ENCODE data around the gene ARHGAP12.

Gene ARHGAP12

GRCh38 chr10:31923389-31923788 lies 5.2 kb downstream of the ARHGAP12 start:
- H3K36me3 ChIP-seq (ENCODE audit: insufficient read depth, low read length) = peaks cover 4% of the 10 kb centered on the region; the same call in 1 of the 2 replicates
- TF ChIP-seq FOXP2 (optimal IDR thresholded peaks at IDR 0.05; ENCODE audit: control extremely low read depth, extremely low read length, insufficient read depth) (no peak), POLR2AphosphoS5 (IDR thresholded peaks at IDR 0.05; ENCODE audit: borderline replicate concordance, low read depth, low read length) (no peak), EZH2 (IDR thresholded peaks at IDR 0.05) (no peak)
- no peak overlapping the region for H3K27ac ChIP-seq
- DNase-seq (ENCODE audit: low read depth, low spot score) = no peak
- H3K9me3 ChIP-seq (ENCODE audit: low read depth, low read length) = no peaks in the 10 kb centered on the region
- no peak overlapping the region for H3K4me3 ChIP-seq
- no peak overlapping the region for H3K9ac ChIP-seq (ENCODE audit: insufficient read length)

- peaks cover 4% of the 10 kb centered on the region; the same call in 1 of the 2 replicates for H3K36me3 ChIP-seq (ENCODE audit: insufficient read depth, low read length)
- H3K9me3 ChIP-seq (ENCODE audit: low read depth, low read length) = no peaks in the 10 kb centered on the region
- H3K27ac ChIP-seq = no peak overlapping the region
- H3K9ac ChIP-seq (ENCODE audit: insufficient read length) = no peak overlapping the region
- TF ChIP-seq EZH2 (IDR thresholded peaks at IDR 0.05) (no peak), FOXP2 (optimal IDR thresholded peaks at IDR 0.05; ENCODE audit: control extremely low read depth, extremely low read length, insufficient read depth) (no peak), POLR2AphosphoS5 (IDR thresholded peaks at IDR 0.05; ENCODE audit: borderline replicate concordance, low read depth, low read length) (no peak)
- H3K4me3 ChIP-seq = no peak overlapping the region
- no peak for DNase-seq (ENCODE audit: low read depth, low spot score)
Observed at GRCh38 chr10:31921031-31921430, 7.6 kb downstream of the ARHGAP12 start.

DNA sequence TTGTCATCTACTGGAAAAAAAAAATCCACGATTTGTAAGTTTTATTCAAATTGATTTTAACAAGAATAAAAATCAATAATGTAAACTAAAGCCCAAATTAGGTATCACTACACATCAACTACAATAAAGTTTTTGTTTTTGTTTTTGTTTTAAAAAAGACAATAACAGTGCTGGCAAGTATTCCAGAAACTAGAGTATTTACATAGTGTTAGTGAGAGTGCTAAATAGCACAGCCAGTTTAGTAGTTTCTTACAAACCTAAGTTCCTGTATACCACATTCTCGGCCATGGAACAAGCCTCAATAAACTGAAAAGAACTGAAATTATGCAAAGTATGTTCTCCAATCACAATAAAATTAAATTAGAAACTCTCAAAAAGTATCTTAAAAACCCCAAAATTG lies 8.1 kb downstream of the ARHGAP12 start:
- DNase-seq (ENCODE audit: low read depth, low spot score) = no peak
- Histone ChIP-seq H3K27ac (no peak overlapping the region), H3K4me3 (no peak overlapping the region), H3K9ac (ENCODE audit: insufficient read length) (no peak overlapping the region), H3K9me3 (ENCODE audit: low read depth, low read length) (no peaks in the 10 kb centered on the region), H3K36me3 (ENCODE audit: insufficient read depth, low read length) (peaks cover 4% of the 10 kb centered on the region; the same call in 1 of the 2 replicates)
- TF ChIP-seq EZH2 (IDR thresholded peaks at IDR 0.05) (no peak), FOXP2 (optimal IDR thresholded peaks at IDR 0.05; ENCODE audit: control extremely low read depth, extremely low read length, insufficient read depth) (no peak), POLR2AphosphoS5 (IDR thresholded peaks at IDR 0.05; ENCODE audit: borderline replicate concordance, low read depth, low read length) (no peak)

- Histone ChIP-seq H3K27ac (no peak overlapping the region), H3K36me3 (ENCODE audit: insufficient read depth, low read length) (peaks cover 4% of the 10 kb centered on the region; the same call in 1 of the 2 replicates), H3K9ac (ENCODE audit: insufficient read length) (no peak overlapping the region), H3K4me3 (no peak overlapping the region), H3K9me3 (ENCODE audit: low read depth, low read length) (no peaks in the 10 kb centered on the region)
- TF ChIP-seq FOXP2 (optimal IDR thresholded peaks at IDR 0.05; ENCODE audit: control extremely low read depth, extremely low read length, insufficient read depth) (no peak), POLR2AphosphoS5 (IDR thresholded peaks at IDR 0.05; ENCODE audit: borderline replicate concordance, low read depth, low read length) (no peak), EZH2 (IDR thresholded peaks at IDR 0.05) (no peak)
- DNase-seq (ENCODE audit: low read depth, low spot score) = no peak
Observed at GRCh38 chr10:31918671-31919409, 9.8 kb downstream of the ARHGAP12 start.

DNA sequence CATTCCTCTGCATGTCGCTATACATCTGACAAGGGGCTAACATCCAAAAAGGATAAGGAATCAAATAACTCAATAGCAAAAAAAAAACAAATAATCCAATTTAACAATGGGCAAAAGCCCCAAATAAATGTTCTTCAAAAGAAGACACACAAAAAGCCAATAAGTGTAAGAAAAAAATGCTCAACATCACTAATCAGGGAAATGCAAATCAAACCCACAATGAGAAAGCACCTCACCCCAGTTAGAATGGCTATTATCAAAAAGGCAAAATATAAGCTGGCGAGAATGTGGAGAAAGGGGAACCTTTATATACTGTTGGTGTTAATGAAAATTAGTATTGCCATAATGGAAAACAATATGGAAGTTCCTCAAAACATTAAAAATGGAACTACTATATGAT lies 14.3 kb downstream of the ARHGAP12 start:
- Histone ChIP-seq H3K9me3 (ENCODE audit: low read depth, low read length) (no peaks in the 10 kb centered on the region), H3K27ac (no peak overlapping the region), H3K4me3 (no peak overlapping the region), H3K36me3 (ENCODE audit: insufficient read depth, low read length) (no peaks in the 10 kb centered on the region), H3K9ac (ENCODE audit: insufficient read length) (no peak overlapping the region)
- DNase-seq (ENCODE audit: low read depth, low spot score) = no peak
- TF ChIP-seq POLR2AphosphoS5 (IDR thresholded peaks at IDR 0.05; ENCODE audit: borderline replicate concordance, low read depth, low read length) (no peak), FOXP2 (optimal IDR thresholded peaks at IDR 0.05; ENCODE audit: control extremely low read depth, extremely low read length, insufficient read depth) (no peak), EZH2 (IDR thresholded peaks at IDR 0.05) (no peak)

DNA sequence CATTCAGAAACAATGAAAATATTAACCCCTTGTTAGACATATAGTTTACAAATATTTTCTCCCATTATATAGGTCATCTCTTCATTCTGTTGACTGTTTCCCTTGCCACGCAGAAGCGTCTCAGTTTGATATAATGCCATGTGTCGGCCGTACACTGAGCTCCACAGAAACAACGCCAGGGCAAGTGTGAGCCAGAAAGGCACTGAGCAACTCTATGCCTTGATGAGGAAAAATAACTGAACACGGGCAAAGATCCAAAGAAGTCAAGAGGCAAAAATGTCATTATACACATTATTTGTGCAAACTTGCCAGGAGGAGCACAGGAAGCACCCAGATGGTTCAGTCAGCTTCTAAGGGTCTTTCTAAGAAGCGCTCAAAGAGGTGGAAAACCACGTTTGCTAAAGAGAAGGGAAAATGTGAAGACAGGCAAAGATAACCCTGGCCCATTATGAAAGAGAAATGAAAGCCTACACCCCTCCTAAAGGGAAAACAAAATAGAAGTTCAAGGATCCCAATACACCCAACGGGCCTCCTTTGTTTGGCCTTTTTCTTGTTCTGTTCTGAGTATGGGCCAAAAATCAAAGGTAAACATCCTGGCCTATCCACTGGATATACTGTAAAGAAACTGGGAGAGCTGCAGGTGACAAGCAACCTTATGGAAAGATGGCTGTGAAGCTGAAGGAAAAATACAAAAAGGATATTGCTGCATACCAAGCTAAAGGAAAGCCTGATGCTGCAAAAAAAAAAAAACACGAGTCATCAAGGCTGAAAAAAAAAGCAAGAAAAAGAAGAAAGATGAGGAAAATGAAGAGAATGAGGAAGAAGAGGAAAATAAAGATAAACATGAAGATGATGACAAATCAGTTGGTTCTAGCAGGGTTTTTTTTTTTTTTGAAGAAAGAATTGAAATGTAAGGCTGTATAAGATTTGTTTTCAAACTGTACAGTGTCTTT lies 15.5 kb downstream of the ARHGAP12 start:
- peaks cover 5% of the 10 kb centered on the region; the same call in 1 of the 2 replicates for H3K36me3 ChIP-seq (ENCODE audit: insufficient read depth, low read length)
- TF ChIP-seq POLR2AphosphoS5 (IDR thresholded peaks at IDR 0.05; ENCODE audit: borderline replicate concordance, low read depth, low read length) = no peak
- no peak for TF ChIP-seq FOXP2 (optimal IDR thresholded peaks at IDR 0.05; ENCODE audit: control extremely low read depth, extremely low read length, insufficient read depth)
- no peak for TF ChIP-seq EZH2 (IDR thresholded peaks at IDR 0.05)
- peak overlapping the region; percentile 43; the same call in 1 of the 2 replicates for H3K4me3 ChIP-seq
- H3K27ac ChIP-seq = peak overlapping the region; percentile 73
- DNase-seq (ENCODE audit: low read depth, low spot score) = no peak
- H3K9ac ChIP-seq (ENCODE audit: insufficient read length) = no peak overlapping the region
- H3K9me3 ChIP-seq (ENCODE audit: low read depth, low read length) = no peaks in the 10 kb centered on the region

DNA sequence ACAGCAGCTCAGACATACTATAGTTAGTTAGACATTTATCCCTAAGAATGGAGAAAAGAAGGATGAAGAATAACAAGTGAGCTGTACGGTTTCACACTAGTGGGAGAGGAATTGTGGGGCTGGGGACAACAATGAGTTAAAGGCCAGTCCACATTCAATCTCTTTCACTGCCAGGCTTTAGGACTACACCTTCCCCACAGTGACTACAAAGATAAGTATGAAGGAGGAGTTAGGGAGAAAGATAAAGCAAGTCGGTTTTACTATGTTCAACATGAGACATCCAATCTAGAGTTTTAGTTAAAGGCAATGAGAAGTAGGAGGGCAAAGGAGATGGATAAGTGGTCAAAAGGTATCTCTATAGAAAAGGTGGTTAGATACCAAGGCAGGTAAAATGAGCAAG lies 16.3 kb downstream of the ARHGAP12 start:
- Histone ChIP-seq H3K4me3 (no peak overlapping the region), H3K9me3 (ENCODE audit: low read depth, low read length) (no peaks in the 10 kb centered on the region), H3K9ac (ENCODE audit: insufficient read length) (no peak overlapping the region), H3K27ac (no peak overlapping the region), H3K36me3 (ENCODE audit: insufficient read depth, low read length) (peaks cover 7% of the 10 kb centered on the region; the same call in 1 of the 2 replicates)
- DNase-seq (ENCODE audit: low read depth, low spot score) = no peak
- TF ChIP-seq POLR2AphosphoS5 (IDR thresholded peaks at IDR 0.05; ENCODE audit: borderline replicate concordance, low read depth, low read length) (no peak), FOXP2 (optimal IDR thresholded peaks at IDR 0.05; ENCODE audit: control extremely low read depth, extremely low read length, insufficient read depth) (no peak), EZH2 (IDR thresholded peaks at IDR 0.05) (no peak)

- no peak overlapping the region for H3K27ac ChIP-seq
- no peak for DNase-seq (ENCODE audit: low read depth, low spot score)
- no peak overlapping the region for H3K4me3 ChIP-seq
- peaks cover 13% of the 10 kb centered on the region; the same call in 1 of the 2 replicates for H3K36me3 ChIP-seq (ENCODE audit: insufficient read depth, low read length)
- H3K9me3 ChIP-seq (ENCODE audit: low read depth, low read length) = no peaks in the 10 kb centered on the region
- no peak for TF ChIP-seq POLR2AphosphoS5 (IDR thresholded peaks at IDR 0.05; ENCODE audit: borderline replicate concordance, low read depth, low read length)
- no peak overlapping the region for H3K9ac ChIP-seq (ENCODE audit: insufficient read length)
Observed at GRCh38 chr10:31910016-31910415, 18.6 kb downstream of the ARHGAP12 start.
